ENCODE measurements around the gene CAMK2N2.
"Not testable (repeated sequence)": the region's sequence is repeated elsewhere in the genome, so short reads cannot be mapped to it uniquely, and the experiment has no call there.

Gene CAMK2N2

GRCh38 chr3:184272269-184272668 is 10.9 kb upstream of the CAMK2N2 start:
- DNase-seq: no peak

DNA sequence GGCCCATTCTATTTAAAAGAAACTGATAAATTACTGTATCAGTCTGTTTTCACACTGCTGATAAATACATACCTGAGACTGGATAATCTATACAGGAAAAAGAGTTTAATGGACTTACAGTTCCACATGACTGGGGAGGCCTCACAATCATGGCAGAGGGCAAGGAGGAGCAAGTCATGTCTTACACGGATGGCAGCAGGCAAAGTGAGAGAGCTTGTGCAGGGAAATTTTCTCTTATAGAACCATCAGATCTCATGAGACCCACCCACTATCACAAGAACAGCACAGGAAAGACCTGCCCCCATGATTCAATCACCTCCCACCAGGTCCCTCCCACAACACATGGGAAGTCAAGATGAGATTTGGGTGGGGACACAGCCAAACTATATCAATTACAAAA is 5.9 kb upstream of the CAMK2N2 start:
- not testable (repeated sequence) for DNase-seq

DNA sequence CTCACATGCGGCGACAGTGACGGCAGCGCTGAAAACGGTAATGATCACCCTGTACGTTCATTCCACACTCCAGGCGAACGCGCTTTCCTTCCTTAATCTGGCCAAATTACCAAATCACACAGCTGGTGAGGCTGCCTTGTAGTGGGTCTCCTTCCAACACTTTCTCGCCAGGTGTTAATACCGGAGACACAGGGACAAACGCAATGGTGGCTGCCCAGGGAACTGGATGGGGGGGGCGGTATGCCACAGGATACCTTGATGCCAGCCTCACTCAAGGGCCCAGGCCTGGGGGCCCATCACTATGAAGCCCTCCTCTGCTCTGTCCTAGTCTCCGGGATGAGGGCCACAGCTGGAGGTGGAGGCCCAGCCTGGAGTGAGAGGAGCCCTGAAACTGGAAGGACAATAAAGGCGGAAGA is 1.4 kb upstream of the CAMK2N2 start:
- peak in 2 of 4 experiments; percentile 38 to 61 for DNase-seq

GRCh38 chr3:184261854-184262763 is 756 bp upstream of the CAMK2N2 start:
- peak in 3 of 4 experiments; percentile 21 to 79 (median 72) for DNase-seq

GRCh38 chr3:184260724-184261269 is 556 bp downstream of the CAMK2N2 start:
- no peak for DNase-seq

DNA sequence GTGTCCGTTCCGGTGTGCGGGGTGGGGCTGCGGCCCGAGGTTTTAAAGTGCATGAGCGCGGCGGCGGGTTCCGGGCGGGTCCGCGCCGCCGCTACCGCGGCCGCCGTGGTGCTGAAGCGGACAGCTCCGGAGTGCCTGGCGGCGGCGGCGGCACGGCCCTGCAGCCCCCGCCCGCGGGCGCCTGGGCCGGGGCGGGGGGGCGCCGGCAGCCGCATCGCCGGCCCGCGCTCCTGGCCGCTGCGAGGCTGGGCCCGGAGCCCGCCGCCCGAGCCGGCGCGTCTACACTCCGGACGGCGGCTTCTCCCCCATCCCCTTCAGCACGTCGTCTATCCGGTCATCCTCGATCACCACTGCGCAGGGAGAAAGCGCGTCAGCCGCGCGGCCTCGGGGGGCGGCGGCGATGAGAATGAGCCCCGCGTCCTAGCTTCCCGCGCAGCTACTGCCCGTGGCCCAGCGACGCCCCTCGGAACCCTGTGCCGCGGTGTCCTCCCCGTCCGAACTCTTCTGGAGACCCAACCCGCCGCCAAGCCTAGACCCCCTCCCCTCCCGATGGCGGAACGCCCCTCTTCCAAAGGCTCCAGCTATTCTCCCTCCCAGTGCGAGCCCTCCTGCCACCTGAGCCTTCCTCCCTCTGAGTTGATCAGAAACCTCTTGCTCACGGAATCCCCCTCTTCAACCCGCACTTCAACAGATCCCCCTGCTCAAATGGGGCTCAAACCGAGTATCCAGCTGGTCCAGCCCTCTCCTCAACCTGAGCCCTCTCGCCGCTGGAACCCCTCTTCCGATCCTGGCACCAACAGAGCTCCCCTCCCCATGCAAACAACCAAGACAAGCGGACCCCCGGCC is 1.3 kb downstream of the CAMK2N2 start:
- DNase-seq: peak; percentile 27 to 74 (median 56)

DNA sequence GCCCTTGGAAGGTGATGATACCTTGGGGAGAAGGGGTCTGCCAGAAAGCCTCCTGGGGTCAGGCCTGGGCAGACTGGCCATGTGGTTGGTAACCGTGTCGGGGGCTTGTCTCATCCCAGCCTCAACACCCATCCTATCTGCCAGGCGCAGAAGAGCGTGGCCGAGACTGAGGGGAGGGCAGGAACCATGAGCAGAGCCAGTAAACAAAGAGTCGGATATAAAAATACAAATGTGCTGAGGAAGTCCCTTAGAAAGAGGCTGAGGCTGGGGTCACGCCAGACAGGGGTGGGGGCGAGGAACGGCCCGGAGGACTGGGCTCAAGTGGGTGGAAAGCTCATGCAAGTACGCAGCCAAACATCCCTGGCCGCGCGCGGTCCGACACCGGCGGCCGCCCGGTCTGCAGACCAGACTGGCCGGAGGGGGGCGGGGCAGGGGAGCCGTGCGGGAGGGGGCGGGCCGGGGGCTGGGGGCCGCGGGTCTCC is 1.9 kb downstream of the CAMK2N2 start:
- DNase-seq: no peak

- no peak for DNase-seq
Measured at GRCh38 chr3:184258926-184259325, 2.4 kb downstream of the CAMK2N2 start.

GRCh38 chr3:184257083-184257915 is 4.1 kb downstream of the CAMK2N2 start:
- no peak for DNase-seq

GRCh38 chr3:184255291-184256039 is 5.9 kb downstream of the CAMK2N2 start:
- no peak for DNase-seq

DNA sequence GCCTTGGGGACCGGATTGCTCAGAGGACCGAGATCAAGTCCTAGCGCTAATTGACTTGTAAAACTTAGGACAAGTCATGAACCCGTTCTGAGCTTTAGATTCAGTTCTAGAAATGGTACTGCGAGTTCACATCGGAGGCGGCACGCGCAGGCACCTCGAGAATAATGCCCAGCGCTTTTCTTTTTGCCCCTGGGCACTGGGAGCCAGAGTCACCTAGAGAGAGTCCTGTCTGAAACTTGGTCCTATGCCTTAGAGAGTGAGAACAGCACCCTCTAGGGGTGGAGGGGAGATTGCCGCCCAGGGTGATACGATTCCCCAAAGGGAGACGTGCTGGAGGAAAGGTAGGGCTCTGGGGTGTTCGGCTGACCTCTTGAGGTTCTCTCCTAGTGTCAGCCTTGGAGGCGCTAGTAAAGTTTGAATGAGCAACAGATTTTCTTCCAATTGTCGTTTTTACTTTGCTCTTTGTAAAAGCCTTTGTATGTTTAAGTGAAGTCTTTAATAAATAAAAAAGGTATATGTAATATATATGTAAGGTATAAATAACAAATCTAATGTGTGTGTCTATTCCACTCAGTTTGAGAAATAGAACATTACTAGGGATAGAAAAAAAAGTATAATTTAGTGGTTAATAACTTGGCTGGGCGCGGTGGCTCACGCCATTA is 11.1 kb downstream of the CAMK2N2 start:
- peak; percentile 95 to 97 (median 96) for DNase-seq

- peak; percentile 98 to 99 (median 98) for DNase-seq
Measured at GRCh38 chr3:184249412-184250166, 11.8 kb downstream of the CAMK2N2 start, which contains the start of gene EEF1AKMT4. EEF1AKMT4 (plus strand) TSS chr3:184249672; CDS start chr3:184249695, 23 bp downstream.

DNA sequence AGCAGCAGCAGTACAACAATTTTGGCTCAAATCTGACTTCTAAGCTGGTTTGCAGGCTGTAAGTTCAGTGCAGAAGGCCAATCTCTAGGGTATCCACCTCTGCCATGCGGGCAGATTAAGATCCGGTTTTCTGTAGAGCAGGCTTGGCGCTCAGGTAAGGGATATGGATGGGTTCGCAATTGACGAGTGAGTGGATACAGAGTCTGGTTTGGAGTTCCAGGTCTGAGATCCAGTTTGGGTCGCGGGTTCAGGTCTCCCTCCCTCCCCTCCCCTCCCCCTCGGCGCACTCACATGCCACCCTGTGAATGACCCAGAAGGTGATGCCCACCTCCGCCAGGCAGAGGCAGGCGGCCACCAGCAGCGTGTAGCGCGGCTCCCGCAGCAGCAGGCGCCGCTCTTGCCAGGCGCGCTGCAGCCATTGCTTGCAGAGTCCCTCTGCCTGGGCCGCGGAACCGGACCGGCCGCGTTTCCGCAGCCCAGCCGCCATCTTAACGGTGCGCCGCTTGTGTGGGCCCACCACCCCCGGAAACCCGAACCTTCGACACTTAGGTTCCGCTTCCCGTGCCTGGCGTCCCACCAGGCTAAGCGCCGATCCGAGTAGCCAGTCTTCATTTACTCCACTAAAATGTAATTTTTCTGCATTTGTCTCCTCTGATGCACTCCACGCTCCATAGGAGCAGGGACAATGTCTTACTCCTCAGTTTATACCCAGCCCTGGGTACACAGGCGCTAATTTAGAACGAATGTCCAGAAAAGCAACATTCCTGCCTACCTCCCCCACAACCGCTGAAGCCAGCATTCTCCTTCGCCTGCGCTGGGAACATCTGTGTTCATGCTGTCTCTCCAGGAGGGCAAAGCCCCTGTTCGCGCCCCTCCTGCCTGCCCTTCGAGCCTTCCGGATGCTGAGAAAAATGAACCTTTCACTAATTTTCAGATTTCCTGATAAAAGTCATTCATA is 12.6 kb downstream of the CAMK2N2 start, which contains the start of gene ALG3:
Gene ALG3 (minus strand): TSS at position 509 of the 958 bp plus-strand sequence. CDS start 22 bp downstream, at position 487.
- DNase-seq: peak; percentile 93 to 96 (median 96)

DNA sequence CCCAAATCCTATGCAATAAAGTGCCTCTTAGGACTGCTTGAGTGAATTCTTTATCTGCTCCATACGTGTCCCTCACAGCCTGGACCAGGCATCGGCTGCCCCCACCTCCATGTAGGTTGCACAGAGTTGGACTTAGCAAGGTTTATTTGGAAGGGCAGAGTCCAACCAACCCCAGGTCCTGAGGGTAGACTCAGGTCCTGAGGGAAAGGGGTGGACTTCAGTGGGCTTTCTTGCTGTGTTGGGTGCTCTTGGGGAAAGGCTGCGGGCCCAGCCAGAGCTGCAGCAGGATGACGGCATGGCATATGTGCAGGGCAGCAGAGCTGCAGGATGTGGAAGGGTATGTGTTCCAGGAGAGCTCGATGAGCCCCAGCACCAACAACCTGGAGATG is 19.1 kb downstream of the CAMK2N2 start:
- no peak for DNase-seq

- DNase-seq: peak in 1 of 4 experiments; percentile 19
Measured at GRCh38 chr3:184241447-184242296, 19.7 kb downstream of the CAMK2N2 start.

DNA sequence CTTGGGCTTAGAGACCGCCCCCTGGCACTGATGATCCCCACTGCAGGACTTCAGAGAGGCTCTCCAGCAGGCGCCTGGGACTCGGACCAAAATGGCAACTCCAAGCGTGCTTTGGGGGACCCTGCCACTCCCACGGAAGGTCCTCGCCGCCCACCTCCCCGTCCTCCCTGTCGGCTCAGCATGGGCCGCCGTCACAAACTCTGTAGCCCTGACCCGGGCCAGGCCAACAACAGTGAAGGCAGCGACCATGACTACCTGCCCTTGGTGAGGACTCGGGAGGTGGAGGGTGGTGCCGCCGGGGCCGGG is 20.3 kb downstream of the CAMK2N2 start:
- DNase-seq: no peak

GRCh38 chr3:184240384-184241140 is 20.8 kb downstream of the CAMK2N2 start:
- DNase-seq: peak in 2 of 4 experiments; percentile 25 to 29
